Neural progenitor cell (in vitro differentiated cells): ENCODE measurements around the gene FUCA2.

ENCODE experiments used
- CTCF ChIP-seq: fragments of 200-600 bp; sonication (generic); IDR thresholded peaks from 2 replicates; pipeline ENCODE4 v1.5.1; 2017; ENCODE audit warnings: antibody characterized with exemption, mild to moderate bottlenecking
- EZH2 ChIP-seq: fragments of 200-600 bp; sonication (generic); IDR thresholded peaks from 2 replicates; pipeline ENCODE4 v1.6.1; 2017; ENCODE audit warnings: antibody characterized with exemption, mild to moderate bottlenecking, moderate library complexity
- EZH2phosphoT487 ChIP-seq: fragments of 200-600 bp; sonication (generic); IDR thresholded peaks from 2 replicates; pipeline ENCODE4 v1.6.1; 2017; ENCODE audit warnings: antibody characterized with exemption

- TF ChIP-seq CTCF (no peak), EZH2 (no peak), EZH2phosphoT487 (no peak)
These were observed 32.6 kb upstream of the FUCA2 start for GRCh38 chr6:143544011-143544696.
